Testis (tissue), 3 donors: Measurements from ENCODE around the gene EPHA3. TPM values are rescaled to one million over a fixed set of nuclear protein-coding genes. Genes with fewer than 3 reads are reported as not detected.

ENCODE experiments used
- DNase-seq: peaks from one replicate; pipeline ENCODE4 v3.0.0-alpha.2; 2019
- H3K27ac ChIP-seq, 2 donors: fragments of 200-600 bp; sonication (generic); one replicate each; pipeline ENCODE4 v1.5.1; 2019
- H3K27me3 ChIP-seq: fragments of 200-600 bp; sonication (generic); one replicate; pipeline ENCODE4 v1.5.1; 2019
- H3K36me3 ChIP-seq: fragments of 200-600 bp; sonication (generic); one replicate; pipeline ENCODE4 v1.5.1; 2017; ENCODE audit warnings: low read depth; ENCODE audit errors: missing control alignments
- H3K4me1 ChIP-seq: fragments of 200-600 bp; sonication (generic); one replicate; pipeline ENCODE4 v1.5.1; 2019
- H3K4me3 ChIP-seq, 2 donors: fragments of 200-600 bp; sonication (generic); one replicate each; pipeline ENCODE4 v1.5.1; 2017 to 2019
- H3K9me3 ChIP-seq: fragments of 200-600 bp; sonication (generic); one replicate; pipeline ENCODE4 v1.5.1; 2017
- POLR2A ChIP-seq: fragments of 450-650 bp; IDR thresholded peaks from one replicate; pipeline ENCODE4 v1.6.1; 2017; ENCODE audit warnings: antibody characterized with exemption, mild to moderate bottlenecking, moderate library complexity
- WGBS, 2 donors: methylation state at CpG; one replicate each; pipeline ENCODE4 v1.1.5; 2018; 5-methylcytosine and 5-hydroxymethylcytosine counted together
- intact Hi-C: fragments of 100-400 bp; cut with DNase I; formaldehyde crosslinking; loops from one replicate; pipeline ENCODE4 v1.15.1; 2023; ENCODE audit warnings: low total_unique reads
- polyA plus RNA-seq: library from polyadenylated mRNA; stranded (reverse); fragments of 350-450 nt; fragmentation: Illumina TruSeq; extraction: RNeasy Lipid Tissue Mini Kit (QIAGEN cat#74804); gene quantifications from one replicate; pipeline ENCODE4 v1.2.3, GENCODE V29; 2014; ENCODE audit warnings: low read depth, low replicate concordance; ENCODE audit not compliant: insufficient read depth
- total RNA-seq, 2 donors: library from RNA; depleted of rRNA; stranded (reverse); fragments of >200 nt; gene quantifications; one replicate each; pipeline ENCODE4 v1.2.3, GENCODE V29; 2016
- TF ChIP-seq, protein P1 (sequence below), 3 experiments: fragments of 450-650 bp in 2 of 3; fragments of 200-600 bp in 1 of 3; sonication (generic) in 1 of 3; IDR thresholded peaks; one replicate each; pipeline ENCODE4 v1.5.1; 2016 to 2019; ENCODE audit warnings: antibody characterized with exemption in 3 of 3, mild to moderate bottlenecking in 2 of 3, moderate library complexity in 1 of 3

The EPHA3 gene
- total and polyA plus RNA-seq, 3 donors from 2014 or later: 0.99 to 2.1 (median 1.3) TPM

DNA sequence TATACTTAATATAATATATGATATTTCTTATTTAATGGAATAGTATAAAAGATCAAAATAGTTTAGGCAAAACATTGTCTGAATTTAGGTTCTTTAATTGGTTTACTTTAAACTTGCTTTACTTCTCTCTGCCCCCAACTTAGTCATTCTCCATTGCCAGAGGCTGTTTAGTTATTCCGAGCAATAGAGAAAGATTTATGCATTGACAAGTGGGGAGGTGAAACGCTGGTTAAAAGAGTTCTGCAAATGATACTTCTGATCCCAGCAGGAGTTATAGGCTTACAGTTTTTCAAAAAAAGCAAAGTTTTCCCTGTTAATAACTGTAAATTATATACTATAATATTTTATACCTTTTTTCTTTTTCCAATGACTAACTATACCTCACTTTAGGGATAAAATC lies 145.4 kb downstream of the EPHA3 start:
- Histone ChIP-seq H3K27me3 (no peaks in the 10 kb centered on the region), H3K36me3 (no peaks in the 10 kb centered on the region), H3K4me3 (no peak overlapping the region), H3K27ac (no peak overlapping the region), H3K9me3 (no peaks in the 10 kb centered on the region), H3K4me1 (no peaks in the 10 kb centered on the region)
- intact Hi-C loops: no loop called here
- TF ChIP-seq, protein P1, sequence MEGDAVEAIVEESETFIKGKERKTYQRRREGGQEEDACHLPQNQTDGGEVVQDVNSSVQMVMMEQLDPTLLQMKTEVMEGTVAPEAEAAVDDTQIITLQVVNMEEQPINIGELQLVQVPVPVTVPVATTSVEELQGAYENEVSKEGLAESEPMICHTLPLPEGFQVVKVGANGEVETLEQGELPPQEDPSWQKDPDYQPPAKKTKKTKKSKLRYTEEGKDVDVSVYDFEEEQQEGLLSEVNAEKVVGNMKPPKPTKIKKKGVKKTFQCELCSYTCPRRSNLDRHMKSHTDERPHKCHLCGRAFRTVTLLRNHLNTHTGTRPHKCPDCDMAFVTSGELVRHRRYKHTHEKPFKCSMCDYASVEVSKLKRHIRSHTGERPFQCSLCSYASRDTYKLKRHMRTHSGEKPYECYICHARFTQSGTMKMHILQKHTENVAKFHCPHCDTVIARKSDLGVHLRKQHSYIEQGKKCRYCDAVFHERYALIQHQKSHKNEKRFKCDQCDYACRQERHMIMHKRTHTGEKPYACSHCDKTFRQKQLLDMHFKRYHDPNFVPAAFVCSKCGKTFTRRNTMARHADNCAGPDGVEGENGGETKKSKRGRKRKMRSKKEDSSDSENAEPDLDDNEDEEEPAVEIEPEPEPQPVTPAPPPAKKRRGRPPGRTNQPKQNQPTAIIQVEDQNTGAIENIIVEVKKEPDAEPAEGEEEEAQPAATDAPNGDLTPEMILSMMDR (IDR thresholded peaks at IDR 0.05): no peak
- no peak for TF ChIP-seq POLR2A
- DNase-seq: no peak
- WGBS, 2 donors: 64 to 69% methylated on average over 2 of the region's 2 CpGs

DNA sequence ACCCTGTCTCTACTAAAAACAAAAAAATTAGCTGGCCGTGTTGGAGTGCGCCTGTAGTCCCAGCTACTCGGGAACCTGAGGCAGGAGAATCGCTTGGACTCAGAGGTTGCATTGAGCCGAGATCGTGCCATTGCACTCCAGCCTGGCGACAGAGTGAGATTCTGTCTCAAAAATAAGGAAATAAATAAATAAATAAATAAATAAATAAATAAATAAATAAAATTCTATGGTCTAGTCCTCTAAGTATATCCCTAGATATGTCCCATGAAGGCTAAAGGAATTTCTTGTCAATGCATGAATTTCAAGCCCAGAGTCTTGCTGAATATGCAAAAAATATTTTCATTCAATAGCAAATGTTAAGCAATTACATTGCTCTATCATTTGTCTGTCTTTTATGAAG lies 149.0 kb downstream of the EPHA3 start:
- TF ChIP-seq POLR2A: no peak
- TF ChIP-seq, protein P1 (IDR thresholded peaks at IDR 0.05): no peak
- no peaks in the 10 kb centered on the region for H3K27me3 ChIP-seq
- 91 to 97% methylated on average over 7 of the region's 7 CpGs for WGBS, 2 donors
- no peak overlapping the region for H3K27ac ChIP-seq
- intact Hi-C loops: no loop called here
- H3K9me3 ChIP-seq: no peaks in the 10 kb centered on the region
- H3K4me3 ChIP-seq: no peak overlapping the region
- no peaks in the 10 kb centered on the region for H3K4me1 ChIP-seq
- H3K36me3 ChIP-seq: no peaks in the 10 kb centered on the region
- DNase-seq: no peak

- 92 to 95% methylated on average over 2 of the region's 2 CpGs for WGBS, 2 donors
- no peak for TF ChIP-seq POLR2A
- no peaks in the 10 kb centered on the region for H3K9me3 ChIP-seq
- no peaks in the 10 kb centered on the region for H3K27me3 ChIP-seq
- no peaks in the 10 kb centered on the region for H3K4me1 ChIP-seq
- no peaks in the 10 kb centered on the region for H3K36me3 ChIP-seq
- no peak overlapping the region for H3K27ac ChIP-seq
- DNase-seq: no peak
- no peak overlapping the region for H3K4me3 ChIP-seq
- intact Hi-C loops: no loop called here
Measured at GRCh38 chr3:89256882-89257281, 149.5 kb downstream of the EPHA3 start.

GRCh38 chr3:89260721-89261120 lies 153.3 kb downstream of the EPHA3 start:
- intact Hi-C loops: no loop called here
- Histone ChIP-seq H3K9me3 (no peaks in the 10 kb centered on the region), H3K4me1 (no peaks in the 10 kb centered on the region), H3K27ac (no peak overlapping the region), H3K4me3 (no peak overlapping the region), H3K27me3 (no peaks in the 10 kb centered on the region), H3K36me3 (no peaks in the 10 kb centered on the region)
- WGBS, 2 donors: 77 to 94% methylated on average over 1 of the region's 1 CpG
- no peak for DNase-seq
- TF ChIP-seq, protein P1 (IDR thresholded peaks at IDR 0.05): no peak
- TF ChIP-seq POLR2A: no peak

- Histone ChIP-seq H3K36me3 (no peaks in the 10 kb centered on the region), H3K4me3 (no peak overlapping the region), H3K9me3 (no peaks in the 10 kb centered on the region), H3K27me3 (no peaks in the 10 kb centered on the region), H3K4me1 (no peaks in the 10 kb centered on the region), H3K27ac (no peak overlapping the region)
- 88 to 91% methylated on average over 4 of the region's 4 CpGs for WGBS, 2 donors
- intact Hi-C loops: no loop called here
- TF ChIP-seq POLR2A: no peak
- TF ChIP-seq, protein P1 (IDR thresholded peaks at IDR 0.05): no peak
- no peak for DNase-seq
Measured at GRCh38 chr3:89261673-89262072, 154.3 kb downstream of the EPHA3 start.
